PC-3 (cell line): ENCODE data around the gene GREM1. TPM values are rescaled to one million over a fixed set of nuclear protein-coding genes. Genes with fewer than 3 reads are reported as not detected.

Experiments used
- ATAC-seq: fragments of 200-7000 bp; cut with Tn5 transposase; 2 replicates; pipeline ENCODE4 v1.9.1; 2020; ENCODE audit warnings: mild to moderate bottlenecking, moderate library complexity
- BruUV-seq: library from RNA; stranded (reverse); fragments of 400-500 nt; replicated peaks from 2 replicates; lab custom pipeline; 2021; lab: Mats Ljungman, UMichigan
- CTCF ChIA-PET: fragments of 300-600 bp; sonication (Branson Sonifier 250); formaldehyde crosslinking; loops from one replicate; lab custom pipeline; 2022; ENCODE audit warnings: antibody characterized with exemption; lab: Charles Lee
- POLR2A ChIA-PET: fragments of 300-600 bp; sonication (Branson Sonifier 250); formaldehyde crosslinking; loops from one replicate; lab custom pipeline; 2022; ENCODE audit warnings: antibody characterized with exemption; ENCODE audit not compliant: unreplicated experiment; lab: Charles Lee
- DNase-seq: peaks from one replicate; pipeline ENCODE4 v3.0.0-alpha.2; 2015
- H2AFZ ChIP-seq: fragments of 300-600 bp; sonication (generic); 2 replicates; pipeline ENCODE4 v1.6.0; 2016; ENCODE audit warnings: antibody characterized with exemption, low read length
- H3F3A ChIP-seq: fragments of 300-600 bp; sonication (generic); one replicate; pipeline ENCODE4 v1.6.0; 2017; ENCODE audit warnings: antibody characterized with exemption, low read length, control low read depth, mild to moderate bottlenecking; ENCODE audit not compliant: unreplicated experiment
- H3K27ac ChIP-seq: fragments of 300-600 bp; sonication (generic); 2 replicates; pipeline ENCODE4 v1.5.1; 2016; ENCODE audit warnings: mild to moderate bottlenecking, low read length
- H3K27me3 ChIP-seq: fragments of 300-600 bp; sonication (generic); 2 replicates; pipeline ENCODE4 v1.6.1; 2016; ENCODE audit warnings: low read length, mixed read lengths
- H3K36me3 ChIP-seq: fragments of 300-600 bp; sonication (generic); 2 replicates; pipeline ENCODE4 v1.6.1; 2016; ENCODE audit warnings: low read depth, mixed run types, low read length, mixed read lengths
- H3K4me1 ChIP-seq: fragments of 300-600 bp; sonication (generic); 2 replicates; pipeline ENCODE4 v1.5.1; 2016; ENCODE audit warnings: low read length; ENCODE audit not compliant: insufficient read depth
- H3K4me2 ChIP-seq: fragments of 300-600 bp; sonication (generic); 2 replicates; pipeline ENCODE4 v1.6.0; 2016; ENCODE audit warnings: low read length
- H3K4me3 ChIP-seq: fragments of 300-600 bp; sonication (generic); 2 replicates; pipeline ENCODE4 v1.5.1; 2016; ENCODE audit warnings: mild to moderate bottlenecking, low read length, mixed read lengths
- H3K79me2 ChIP-seq: fragments of 300-600 bp; sonication (generic); 2 replicates; pipeline ENCODE4 v1.6.1; 2017; ENCODE audit warnings: low read length, mixed read lengths
- H3K9ac ChIP-seq: fragments of 300-600 bp; sonication (generic); 2 replicates; pipeline ENCODE4 v1.6.0; 2016; ENCODE audit warnings: mild to moderate bottlenecking, low read length
- H3K9me2 ChIP-seq: fragments of 300-600 bp; sonication (generic); replicated peaks from 2 replicates; pipeline ENCODE4 v1.6.1; 2016; ENCODE audit warnings: mixed run types, low read length, mixed read lengths
- H3K9me3 ChIP-seq: fragments of 300-600 bp; sonication (generic); 2 replicates; pipeline ENCODE4 v1.6.1; 2016; ENCODE audit warnings: low read length, mixed read lengths
- H4K20me1 ChIP-seq: fragments of 300-600 bp; sonication (generic); 2 replicates; pipeline ENCODE4 v1.6.1; 2016; ENCODE audit warnings: low read length, mixed read lengths
- CTCF ChIP-seq: fragments of 300-600 bp; sonication (generic); conservative IDR thresholded peaks from 2 replicates; pipeline ENCODE4 v1.5.1; 2017; ENCODE audit warnings: antibody characterized with exemption, low read depth, mild to moderate bottlenecking, low read length
- EZH2 ChIP-seq: fragments of 300-600 bp; sonication (generic); IDR thresholded peaks from one replicate; pipeline ENCODE4 v1.6.1; 2017; ENCODE audit warnings: antibody characterized with exemption, mild to moderate bottlenecking, low read length; ENCODE audit not compliant: unreplicated experiment
- EZH2phosphoT487 ChIP-seq: fragments of 300-600 bp; sonication (generic); IDR thresholded peaks from 2 replicates; pipeline ENCODE4 v1.6.1; 2018; ENCODE audit warnings: mild to moderate bottlenecking, antibody characterized with exemption, low read length, borderline replicate concordance
- intact Hi-C: fragments of 100-400 bp; cut with micrococcal nuclease; formaldehyde crosslinking; loops from 2 replicates; pipeline ENCODE4 v1.9.0; 2023
- total RNA-seq: library from RNA; depleted of rRNA; stranded (reverse); fragments of >200 nt; gene quantifications from 2 replicates; pipeline ENCODE4 v1.2.3, GENCODE V29; 2014

GREM1 gene
- total RNA-seq, 1 experiment from 2014 or later, result 1.6 TPM

DNA sequence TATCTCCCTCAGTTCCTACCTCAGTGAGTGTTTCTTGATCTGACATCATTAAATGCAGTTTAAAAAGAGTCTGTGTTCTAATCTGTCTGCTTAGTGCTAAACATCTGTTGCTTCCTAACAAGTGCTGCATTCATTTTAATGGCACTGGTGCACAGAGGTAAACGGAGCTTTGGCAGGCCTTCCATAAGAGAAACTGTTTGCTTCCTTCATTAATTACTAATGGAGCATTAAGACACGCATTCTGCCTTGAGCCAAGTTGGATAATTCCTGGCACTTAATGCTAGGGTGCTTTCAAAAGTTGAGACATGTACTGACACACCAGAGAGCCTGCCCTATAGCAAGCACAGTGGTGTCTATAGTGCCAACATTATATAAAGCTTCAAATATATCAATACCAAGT is 41.6 kb upstream of the GREM1 start:
- Histone ChIP-seq H2AFZ (no peak overlapping the region), H3K36me3 (no peaks in the 10 kb centered on the region), H3K9me3 (no peaks in the 10 kb centered on the region), H3K4me1 (peaks cover 11% of the 10 kb centered on the region; the same call in 1 of the 2 replicates), H3F3A (no peaks in the 10 kb centered on the region), H3K79me2 (no peaks in the 10 kb centered on the region), H4K20me1 (no peaks in the 10 kb centered on the region), H3K9ac (no peak overlapping the region), H3K4me3 (no peak overlapping the region), H3K9me2 (no peaks in the 10 kb centered on the region), H3K4me2 (no peak overlapping the region), H3K27ac (no peak overlapping the region), H3K27me3 (no peaks in the 10 kb centered on the region)
- CTCF ChIA-PET, result no interaction called here
- TF ChIP-seq EZH2 (no peak), EZH2phosphoT487 (no peak), CTCF (no peak)
- intact Hi-C loops, result no loop called here
- DNase-seq (no peak), ATAC-seq (no peak; the same call in 1 of the 2 replicates)
- POLR2A ChIA-PET, result no interaction called here
- BruUV-seq, result no TSS peak

GRCh38 chr15:32677238-32677750 is 40.5 kb upstream of the GREM1 start:
- no peak overlapping the region for H3K4me2 ChIP-seq
- 0 out of 2 replicates have a peak overlapping the region, but pooled peaks have one; percentile 21 for H2AFZ ChIP-seq
- no peaks in the 10 kb centered on the region for H4K20me1 ChIP-seq
- no peak for TF ChIP-seq CTCF
- TF ChIP-seq EZH2, result no peak
- no peak for TF ChIP-seq EZH2phosphoT487
- peaks cover 15% of the 10 kb centered on the region for H3K4me1 ChIP-seq
- H3K9ac ChIP-seq, result no peak overlapping the region
- CTCF ChIA-PET, result no interaction called here
- H3K9me2 ChIP-seq, result no peaks in the 10 kb centered on the region
- H3K79me2 ChIP-seq, result no peaks in the 10 kb centered on the region
- POLR2A ChIA-PET, result no interaction called here
- H3K27ac ChIP-seq, result no peak overlapping the region
- H3K4me3 ChIP-seq, result no peak overlapping the region
- intact Hi-C loops, result no loop called here
- ATAC-seq (no peak; the same call in 1 of the 2 replicates), DNase-seq (no peak)
- no peaks in the 10 kb centered on the region for H3K36me3 ChIP-seq
- no peaks in the 10 kb centered on the region for H3K9me3 ChIP-seq
- no peaks in the 10 kb centered on the region for H3F3A ChIP-seq
- BruUV-seq, result no TSS peak
- H3K27me3 ChIP-seq, result no peaks in the 10 kb centered on the region

GRCh38 chr15:32679298-32679690 is 38.5 kb upstream of the GREM1 start:
- TF ChIP-seq EZH2phosphoT487, result no peak
- 0 out of 2 replicates have a peak, but pooled peaks have one; percentile 25 for TF ChIP-seq CTCF
- no peaks in the 10 kb centered on the region for H3K9me2 ChIP-seq
- H3K4me3 ChIP-seq, result no peak overlapping the region
- H3K9ac ChIP-seq, result no peak overlapping the region
- no TSS peak for BruUV-seq
- ATAC-seq (no peak), DNase-seq (no peak)
- no peaks in the 10 kb centered on the region for H3K36me3 ChIP-seq
- H3K79me2 ChIP-seq, result no peaks in the 10 kb centered on the region
- H3K4me2 ChIP-seq, result no peak overlapping the region
- no peak overlapping the region for H3K27ac ChIP-seq
- H3K27me3 ChIP-seq, result no peaks in the 10 kb centered on the region
- H3F3A ChIP-seq, result no peaks in the 10 kb centered on the region
- no peaks in the 10 kb centered on the region for H3K9me3 ChIP-seq
- CTCF ChIA-PET, result interaction anchor here (0.6 kb wide), 1 partner anchor 86 kb away, joined by 3 read pairs; no protein-coding TSS in a partner anchor
- no peak overlapping the region for H2AFZ ChIP-seq
- H3K4me1 ChIP-seq, result peaks cover 35% of the 10 kb centered on the region
- H4K20me1 ChIP-seq, result no peaks in the 10 kb centered on the region
- intact Hi-C loops, result no loop called here
- POLR2A ChIA-PET, result interaction anchor here (0.6 kb wide), 1 partner anchor 188 kb away, joined by 3 read pairs; no protein-coding TSS in a partner anchor
